ENCODE measurements around the gene THSD4.
"Not testable (repeated sequence)": the region's sequence is repeated elsewhere in the genome, so short reads cannot be mapped to it uniquely, and the experiment has no call there.

The THSD4 gene

DNA sequence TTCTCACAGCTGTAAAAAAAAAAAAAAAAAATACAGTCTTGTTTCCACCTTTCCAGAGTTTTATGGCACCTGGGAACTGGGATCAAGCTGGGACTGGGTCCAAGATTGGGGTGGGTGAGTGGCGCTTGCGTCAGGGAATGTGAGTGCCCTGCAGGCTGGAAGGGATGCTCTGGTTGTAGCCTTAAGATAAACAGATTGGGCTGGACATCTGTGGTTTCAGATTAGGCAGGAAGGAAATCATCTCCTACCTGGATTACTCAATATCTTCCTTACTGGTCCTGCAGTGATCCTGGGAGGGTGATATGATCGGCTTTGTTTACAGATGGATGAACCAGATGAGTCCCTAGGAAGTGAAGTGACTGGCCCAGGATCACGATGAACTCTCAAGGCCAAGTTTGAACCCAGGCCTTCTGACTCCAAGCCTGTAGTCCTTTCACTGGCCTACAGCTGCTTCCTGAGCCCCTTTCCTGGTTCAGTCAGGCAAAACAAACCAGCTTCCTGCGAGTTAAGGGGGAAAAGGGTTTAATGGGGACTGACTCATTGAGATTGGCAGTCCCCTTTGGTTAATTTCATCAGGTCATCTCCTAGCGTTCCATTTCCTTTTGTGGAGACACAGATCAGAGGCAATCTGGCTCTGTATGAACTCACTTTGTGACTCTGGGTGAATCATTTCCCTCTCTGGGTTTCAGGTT, 179.8 kb downstream of the THSD4 start:
- DNase-seq (ENCODE audit: low read depth): no peak

DNA sequence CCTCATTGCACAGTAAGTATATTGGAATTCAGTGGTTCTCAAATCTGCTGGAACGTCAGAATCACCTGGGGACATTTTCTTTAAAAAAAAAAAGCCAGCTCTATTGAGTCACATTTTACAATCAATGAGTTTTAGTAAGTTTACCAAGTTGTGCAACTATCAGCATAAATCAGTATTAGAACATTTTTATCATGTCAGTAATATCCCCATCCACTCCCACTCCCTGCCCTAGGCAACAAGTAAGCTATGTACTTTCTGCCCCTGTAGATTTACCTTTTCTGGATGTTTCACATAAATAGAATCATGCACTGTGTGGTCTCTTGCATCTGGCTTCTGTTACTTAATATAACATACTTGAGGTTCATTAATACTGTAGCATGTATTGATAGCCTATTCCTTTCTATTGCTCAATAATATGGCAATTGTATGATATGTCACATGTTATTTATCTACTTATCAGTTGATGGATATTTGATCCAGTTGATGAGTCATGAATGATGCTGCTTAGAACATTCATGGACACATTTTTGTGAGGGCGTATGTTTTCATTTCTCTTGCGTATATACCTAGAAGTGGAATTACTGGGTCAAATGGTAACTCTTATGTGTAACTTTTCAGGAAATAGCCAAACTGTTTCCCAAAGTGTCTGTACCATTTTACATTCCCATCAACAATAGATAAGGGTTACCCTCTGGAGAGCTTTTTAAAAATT, 180.5 kb downstream of the THSD4 start:
- no peak for DNase-seq (ENCODE audit: low read depth)

DNA sequence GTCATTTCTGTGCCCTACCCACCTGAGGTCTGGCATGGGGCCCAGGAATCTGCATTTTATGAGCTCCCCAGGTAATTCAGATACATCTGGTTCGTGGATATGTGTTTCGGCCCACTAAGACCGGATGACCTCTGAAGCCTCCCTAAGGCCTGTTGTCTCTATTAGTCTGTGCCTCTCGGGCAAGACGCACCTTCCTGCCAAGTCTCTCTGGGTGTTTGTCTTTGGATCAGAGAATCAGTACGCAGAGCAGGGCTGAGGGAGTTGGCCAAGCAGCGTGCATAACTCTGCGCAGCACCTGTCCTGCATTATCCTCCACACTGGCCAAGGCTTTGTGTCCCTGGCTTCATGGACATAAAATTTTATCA, 181.0 kb downstream of the THSD4 start:
- DNase-seq (ENCODE audit: low read depth): no peak

DNA sequence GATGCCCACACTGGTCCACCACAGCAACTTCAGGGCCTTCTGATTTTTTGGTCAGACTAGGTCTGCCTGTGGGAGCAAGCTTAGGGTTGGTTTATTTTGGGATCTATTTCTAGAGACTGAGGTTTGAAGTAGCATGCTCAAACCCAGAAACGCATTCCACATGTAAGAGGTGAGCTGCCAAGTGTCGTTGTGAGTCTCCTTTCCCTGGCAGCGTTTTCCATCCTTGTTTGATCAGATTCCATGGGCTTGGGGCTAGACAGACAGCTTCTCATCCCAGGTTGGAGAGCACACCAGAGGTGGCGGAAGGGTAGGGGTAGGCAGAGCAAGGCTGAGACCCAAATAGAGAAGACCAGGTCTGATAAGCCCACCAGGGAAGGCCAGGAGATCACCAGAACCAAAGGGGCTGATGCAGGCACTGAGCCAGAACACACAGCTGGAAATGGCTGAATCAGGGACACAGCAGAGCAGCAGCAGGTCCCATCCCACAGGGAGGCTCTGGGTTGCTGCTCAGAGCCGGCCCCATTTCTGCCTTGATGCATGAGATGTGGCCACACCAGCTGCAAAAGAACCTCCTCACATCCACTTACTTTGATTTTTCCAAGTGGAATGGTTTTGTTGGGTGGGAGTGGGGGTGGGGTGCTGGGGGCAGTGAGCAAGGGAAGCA, 186.8 kb downstream of the THSD4 start:
- no peak for DNase-seq (ENCODE audit: low read depth)

DNA sequence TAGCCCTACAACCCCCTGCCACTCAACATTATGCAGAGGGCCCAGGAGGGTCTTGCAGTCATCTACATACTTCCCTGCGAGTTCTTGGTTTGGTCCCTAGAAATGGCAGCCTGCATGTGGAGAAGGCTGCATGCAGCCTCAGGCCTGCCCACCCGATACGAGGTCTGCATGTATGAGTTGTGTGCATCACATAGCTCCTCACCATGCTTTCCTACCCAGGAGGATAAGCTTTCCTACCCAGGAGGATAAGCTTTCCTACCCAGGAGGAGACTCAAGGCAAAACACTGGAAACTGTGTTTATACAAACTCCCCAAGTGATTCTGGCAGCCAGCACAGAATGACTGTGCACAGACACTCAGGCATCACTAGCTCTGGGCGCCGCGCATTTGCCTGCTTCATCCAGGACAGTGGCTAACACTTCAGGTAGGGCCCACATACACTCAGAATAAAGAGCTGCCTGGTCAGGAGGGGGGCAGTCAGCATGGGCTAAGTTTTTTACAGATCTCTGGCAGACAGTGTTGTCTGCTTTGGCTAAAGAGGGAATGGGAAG, 187.7 kb downstream of the THSD4 start:
- no peak for DNase-seq (ENCODE audit: low read depth)

DNA sequence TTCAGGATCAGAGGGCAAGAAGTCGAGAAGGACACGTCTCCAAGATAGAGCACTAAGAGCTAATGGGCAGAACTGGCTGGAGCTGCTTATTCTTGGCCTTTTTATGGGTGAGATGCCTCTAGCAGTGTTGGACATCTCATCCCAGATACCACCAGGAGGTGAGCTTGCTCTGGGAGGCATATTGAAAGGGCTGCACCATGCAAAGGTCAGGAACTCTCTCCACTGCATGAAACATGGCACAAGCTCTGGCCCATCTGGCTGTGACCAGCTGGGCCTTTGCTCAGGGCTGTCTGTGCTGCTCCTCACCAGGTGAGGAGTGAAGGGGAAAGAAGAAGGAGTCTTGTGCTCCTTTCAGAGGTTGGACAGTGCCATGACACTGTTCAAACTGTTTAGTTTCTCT, 188.7 kb downstream of the THSD4 start:
- no peak for DNase-seq (ENCODE audit: low read depth)

DNA sequence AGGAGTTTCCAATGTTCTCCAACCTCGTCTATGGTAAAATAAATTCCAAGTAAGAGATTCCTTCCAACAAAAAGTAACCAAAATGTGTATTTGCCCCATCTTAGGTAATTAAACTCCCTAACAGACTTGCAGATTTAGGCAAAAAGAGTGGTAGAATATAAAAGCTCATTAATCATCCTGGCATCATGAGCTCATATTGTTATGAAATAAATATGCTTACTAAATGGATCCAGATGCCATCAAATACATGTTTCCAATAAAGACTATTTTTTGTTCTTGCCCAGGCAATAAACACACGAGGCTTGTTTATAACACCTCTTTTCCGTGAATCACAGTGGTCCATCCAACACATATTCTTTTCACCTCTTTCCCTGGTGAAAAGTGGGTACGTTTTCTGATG, 189.4 kb downstream of the THSD4 start:
- DNase-seq (ENCODE audit: low read depth): no peak

DNA sequence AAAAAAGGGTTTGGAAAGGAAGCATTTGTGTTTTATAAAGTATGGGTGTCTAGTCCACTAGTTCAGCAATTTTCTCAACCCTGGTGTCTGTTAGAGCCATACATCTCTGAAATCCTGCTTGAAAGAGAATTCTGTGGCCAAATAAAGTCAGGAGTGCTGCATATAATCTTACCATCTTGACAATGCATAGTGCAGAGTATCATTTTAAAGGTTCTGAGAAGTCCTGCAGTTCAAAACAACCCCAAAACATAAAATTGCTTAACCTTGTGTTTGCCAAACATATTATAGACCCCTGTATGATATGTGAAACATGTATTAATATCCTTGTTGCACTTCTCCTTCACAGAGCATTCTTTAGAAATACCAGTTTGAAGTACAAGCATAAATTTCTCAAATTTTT, 191.3 kb downstream of the THSD4 start:
- DNase-seq (ENCODE audit: low read depth): no peak

DNA sequence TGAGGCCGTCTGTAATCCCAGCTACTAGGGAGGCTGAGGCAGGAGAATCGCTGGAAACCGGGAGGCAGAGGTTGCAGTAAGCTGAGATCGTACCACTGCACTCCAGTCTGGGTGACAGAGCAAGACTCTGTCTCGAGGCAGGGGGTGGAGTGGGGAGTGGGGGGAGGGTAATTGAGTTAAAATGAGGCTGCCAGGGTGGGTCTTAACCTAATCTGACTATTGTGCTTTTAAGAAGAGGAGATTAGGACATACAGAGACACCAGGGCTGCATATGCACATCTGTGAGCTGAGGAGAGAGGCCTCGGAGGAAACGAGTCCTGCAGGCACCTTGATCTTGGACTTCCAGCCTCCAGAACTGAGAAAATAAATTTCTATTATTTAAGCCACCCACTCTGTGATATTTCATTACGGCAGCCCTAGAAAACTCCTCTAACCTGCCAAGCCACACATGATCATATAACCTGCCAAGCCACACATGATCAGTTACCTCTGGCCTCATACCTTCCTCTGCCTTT, 197.0 kb downstream of the THSD4 start:
- no peak for DNase-seq (ENCODE audit: low read depth)

DNA sequence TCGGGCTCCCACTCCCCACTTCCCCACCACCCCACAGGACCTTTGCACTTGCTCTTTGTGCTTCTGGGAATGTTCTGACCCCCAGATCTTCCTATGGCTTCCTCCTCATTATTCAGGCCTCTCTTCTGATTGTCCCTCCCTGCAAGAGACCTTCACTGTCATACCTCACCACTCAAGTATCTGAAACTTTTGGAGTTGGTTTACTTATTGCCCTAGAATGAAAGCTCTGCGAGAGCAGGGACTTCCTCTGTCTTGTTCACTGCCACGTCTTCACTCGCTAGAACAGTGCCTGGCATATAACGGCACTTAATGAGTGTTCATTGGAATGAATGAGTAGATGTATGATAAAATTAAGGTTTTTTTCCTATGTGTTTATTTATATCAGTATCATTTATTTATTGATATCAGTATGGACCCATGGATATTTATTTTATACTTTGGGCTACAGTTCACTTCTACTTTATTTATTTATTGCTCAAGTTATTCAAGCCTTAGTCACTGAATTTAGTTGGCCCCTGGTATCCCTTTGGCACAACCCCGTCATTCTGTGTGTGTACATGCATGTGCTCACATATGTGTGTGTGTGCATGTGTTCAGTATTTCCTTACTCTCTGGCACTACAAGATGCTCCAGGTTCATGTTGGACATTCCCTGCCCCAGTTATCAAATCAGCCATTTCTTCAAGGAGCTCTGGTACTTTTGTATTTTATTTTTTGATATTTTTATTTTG, 197.6 kb downstream of the THSD4 start:
- no peak for DNase-seq (ENCODE audit: low read depth)

DNA sequence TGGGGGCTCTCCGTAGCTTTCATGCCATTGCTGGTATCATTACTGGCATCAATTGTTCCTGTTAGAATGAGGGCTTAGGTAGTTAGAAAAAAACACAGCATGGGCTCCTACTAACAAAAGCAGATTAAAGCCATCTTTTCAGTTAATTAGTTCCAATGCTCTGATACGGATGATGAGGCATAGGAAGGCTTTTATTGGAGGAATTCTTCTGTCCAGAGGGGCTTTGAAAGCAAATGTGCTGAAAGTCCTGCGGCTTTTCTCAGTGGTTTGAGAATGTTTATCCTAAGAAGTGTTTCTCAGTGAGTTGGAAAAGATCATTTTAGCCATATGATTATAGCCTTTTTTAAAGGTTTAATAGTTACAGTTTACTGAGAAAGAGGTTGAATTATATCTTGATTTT, 198.5 kb downstream of the THSD4 start:
- no peak for DNase-seq (ENCODE audit: low read depth)

DNA sequence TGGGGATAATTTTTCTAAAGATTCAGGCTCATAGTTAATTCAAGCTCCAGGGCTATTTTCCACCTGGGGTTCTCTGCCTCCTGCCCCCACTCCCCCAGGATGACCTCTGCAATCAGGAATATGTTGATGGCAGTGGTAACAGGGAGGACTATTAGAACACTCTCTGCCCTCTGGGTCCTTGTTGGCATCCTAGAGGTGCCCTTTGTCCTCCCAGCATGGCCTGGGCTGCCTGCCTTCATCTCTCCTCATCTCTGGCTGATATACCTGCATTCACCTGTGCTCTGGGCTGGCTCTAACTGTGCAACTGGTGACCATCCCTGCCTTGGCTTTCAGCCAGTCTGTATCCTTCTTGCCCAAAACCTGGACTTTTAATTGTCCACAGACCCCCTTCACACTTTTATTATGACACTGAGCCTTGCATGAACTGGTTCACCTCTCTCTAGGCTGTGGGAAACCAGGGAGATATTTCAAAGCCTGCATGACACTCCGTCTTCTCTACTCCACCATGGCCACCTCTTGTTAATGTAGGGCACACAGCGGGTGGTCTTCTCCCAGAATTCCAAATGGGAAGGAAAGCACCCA, 199.8 kb downstream of the THSD4 start:
- no peak for DNase-seq (ENCODE audit: low read depth)

DNA sequence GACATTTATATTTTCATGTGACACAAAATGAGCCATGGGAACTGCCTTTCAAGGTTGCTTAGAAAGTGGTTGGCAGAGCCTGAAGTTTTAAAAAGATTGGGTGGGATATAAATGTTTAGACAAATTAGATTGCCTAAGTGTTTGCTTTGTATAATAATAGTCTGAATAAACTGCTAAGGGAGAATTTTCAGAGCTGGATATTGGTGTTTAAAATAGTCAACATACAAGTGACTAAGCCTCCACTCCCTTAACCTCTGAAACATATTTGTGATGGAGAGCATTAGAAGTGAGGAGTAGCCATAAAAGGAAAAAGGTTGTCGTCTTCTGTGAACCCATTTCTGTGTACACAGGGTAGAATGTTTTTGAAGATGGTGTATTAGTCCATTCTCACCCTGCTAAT, 201.6 kb downstream of the THSD4 start:
- no peak for DNase-seq (ENCODE audit: low read depth)

DNA sequence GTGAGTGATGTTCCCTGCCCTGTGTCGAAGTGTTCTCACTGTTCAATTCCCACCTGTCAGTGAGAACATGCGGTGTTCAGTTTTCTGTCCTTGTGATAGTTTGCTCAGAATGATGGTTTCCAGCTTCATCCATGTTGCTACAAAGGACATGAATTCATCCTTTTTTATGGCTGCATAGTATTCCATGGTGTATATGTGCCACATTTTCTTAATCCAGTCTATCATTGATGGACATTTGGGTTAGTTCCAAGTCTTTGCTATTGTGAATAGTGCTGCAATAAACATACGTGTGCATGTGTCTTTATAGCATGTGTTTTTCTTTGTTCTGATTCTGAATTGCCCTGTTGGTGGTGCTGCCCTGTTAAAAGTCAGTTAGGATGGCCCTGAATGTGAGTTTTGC, 204.2 kb downstream of the THSD4 start:
- DNase-seq (ENCODE audit: low read depth): not testable (repeated sequence)

DNA sequence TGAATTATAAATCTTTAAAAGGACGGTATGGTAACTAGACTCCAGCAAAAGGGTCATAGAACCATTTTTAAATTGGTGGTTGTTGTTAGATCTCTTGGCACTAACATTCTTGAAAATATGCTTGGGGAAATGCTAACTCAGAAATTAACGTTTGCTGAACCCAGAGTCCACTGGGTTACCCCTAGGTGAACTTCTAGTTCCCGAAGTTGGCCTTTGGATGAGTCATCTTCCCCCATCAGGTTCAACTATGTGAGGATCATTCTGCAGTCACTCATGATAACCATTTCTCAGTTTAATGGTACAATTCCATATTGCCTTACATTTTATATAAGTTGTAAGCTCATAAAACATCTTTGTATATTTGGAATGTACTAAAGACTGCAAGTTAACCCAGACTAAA, 204.7 kb downstream of the THSD4 start:
- DNase-seq (ENCODE audit: low read depth): no peak

DNA sequence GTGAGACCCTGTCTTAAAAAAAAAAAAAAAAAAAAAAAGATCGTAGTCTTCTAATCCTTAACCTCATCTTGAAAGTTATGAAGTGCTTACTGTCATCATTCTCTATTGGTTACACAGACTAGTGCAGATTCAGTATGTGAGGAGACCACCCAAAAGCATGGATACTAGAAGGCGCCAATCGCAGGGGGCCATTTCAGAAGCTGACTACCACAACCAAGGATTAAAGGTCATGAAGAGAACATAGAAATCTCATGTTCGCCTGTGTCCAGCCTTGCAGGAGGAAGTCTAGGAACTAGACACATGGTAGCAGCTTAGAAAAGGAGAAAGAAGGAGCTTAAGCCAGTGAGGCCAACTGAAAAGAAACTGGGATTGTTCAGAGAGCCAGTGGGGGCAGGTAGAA, 207.8 kb downstream of the THSD4 start:
- no peak for DNase-seq (ENCODE audit: low read depth)

DNA sequence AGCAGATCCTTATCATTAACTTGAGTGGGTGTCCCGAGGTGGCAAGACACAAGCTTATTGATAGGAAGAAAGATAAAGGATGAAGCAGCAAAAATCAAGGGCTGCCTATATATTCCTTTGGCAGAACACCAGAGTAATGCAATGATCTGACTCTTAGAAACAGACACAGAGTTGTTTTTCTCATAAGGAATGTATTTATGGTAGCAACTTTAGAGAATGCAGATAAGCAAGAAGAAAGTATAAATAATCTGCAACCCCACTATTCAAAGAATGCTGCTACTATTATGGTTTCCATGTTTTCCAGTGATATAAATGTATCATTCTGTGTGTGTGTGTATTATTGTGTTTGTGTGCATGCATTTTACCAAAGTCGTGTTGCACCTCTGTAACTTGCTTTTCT, 208.3 kb downstream of the THSD4 start:
- no peak for DNase-seq (ENCODE audit: low read depth)

DNA sequence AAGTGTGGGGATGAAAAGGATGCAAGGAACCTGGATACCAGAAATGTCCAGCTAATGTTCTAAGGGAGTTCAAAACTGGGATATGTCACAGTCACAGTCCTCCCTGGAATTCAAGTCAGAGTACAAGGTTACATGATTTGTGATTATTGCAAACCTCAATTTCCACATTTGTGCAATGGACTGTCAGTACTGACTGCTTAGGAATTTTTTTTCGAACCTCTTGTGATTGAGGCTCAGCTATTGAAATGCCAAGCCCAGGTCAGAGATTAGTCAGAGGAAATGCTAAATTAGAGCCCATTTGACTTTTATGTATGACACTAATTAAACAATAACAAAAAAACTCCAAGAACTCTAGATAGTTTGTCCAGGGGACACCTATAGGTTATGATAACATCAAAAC, 210.2 kb downstream of the THSD4 start:
- no peak for DNase-seq (ENCODE audit: low read depth)

DNA sequence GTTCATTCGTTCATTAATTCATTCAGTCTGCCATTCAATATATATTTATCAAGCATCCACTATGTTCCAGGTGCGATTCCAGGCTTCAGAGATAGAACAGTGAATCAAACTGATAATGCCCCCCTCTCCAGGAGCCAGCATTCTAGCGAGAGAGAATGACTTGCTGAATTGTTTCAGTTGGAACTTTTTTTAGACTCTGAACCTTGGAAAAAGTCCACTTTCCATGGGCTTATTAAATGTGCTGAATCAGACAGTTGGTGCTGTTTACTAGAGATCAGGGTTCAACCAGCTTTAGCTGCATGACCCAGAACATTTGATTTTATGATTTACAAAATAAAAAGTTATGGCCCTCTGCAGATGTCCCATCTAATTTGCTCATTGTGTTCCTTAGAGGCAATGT, 213.2 kb downstream of the THSD4 start:
- no peak for DNase-seq (ENCODE audit: low read depth)

DNA sequence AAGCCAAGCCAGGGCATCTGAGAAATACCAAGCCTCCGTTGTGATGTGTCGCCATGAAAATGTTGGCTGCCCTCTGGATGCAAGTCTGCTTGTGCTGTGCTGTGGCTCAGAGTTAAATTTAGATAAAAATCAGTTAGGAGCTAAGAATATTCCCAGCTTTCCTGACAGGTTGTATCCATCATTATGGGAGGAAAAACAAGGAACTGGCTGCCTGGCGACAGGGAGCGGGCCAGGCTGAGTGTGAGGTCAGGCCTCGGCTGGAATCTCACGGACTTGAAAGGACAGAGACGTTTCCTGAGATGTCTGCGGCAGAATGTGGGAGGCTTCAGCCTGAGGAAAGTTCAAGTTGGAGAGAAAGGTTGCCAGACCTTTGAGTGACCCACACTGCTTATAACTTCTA, 213.8 kb downstream of the THSD4 start:
- DNase-seq (ENCODE audit: low read depth): no peak

DNA sequence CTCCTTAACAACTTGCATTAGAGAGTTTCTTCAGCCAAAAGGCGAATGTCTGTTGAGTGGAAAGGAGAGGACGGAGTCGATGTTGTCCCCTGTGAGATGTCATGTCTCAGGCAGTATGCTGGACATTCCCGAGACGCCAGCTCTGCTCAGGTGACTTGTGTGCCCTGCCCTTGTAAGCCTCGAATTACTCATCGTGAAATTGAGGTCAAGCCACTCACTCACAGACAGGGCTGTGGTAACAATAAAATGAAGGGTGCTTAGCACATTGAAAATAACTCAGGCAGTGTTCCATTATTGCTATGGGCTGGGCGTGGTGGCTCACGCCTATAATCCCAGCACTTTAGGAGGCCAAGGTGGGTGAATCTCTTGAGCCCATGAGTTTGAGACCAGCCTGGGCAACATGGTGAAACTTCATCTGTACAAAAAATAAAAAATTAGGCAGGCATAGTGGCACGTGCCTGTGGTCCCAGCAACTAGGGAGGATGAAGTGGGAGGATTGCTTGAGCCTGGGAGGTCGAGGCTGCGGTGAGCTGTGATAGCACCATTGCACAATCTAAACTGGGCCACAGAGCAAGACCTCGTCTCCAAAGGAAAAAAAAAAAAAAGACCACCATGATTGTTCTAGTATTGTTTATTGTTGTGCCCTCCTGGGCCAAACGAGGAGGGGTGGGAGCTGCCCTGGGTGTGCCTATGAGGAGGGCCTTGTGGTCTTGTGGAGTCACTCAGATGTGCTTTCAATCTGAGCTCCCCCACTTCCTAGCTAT, 214.4 kb downstream of the THSD4 start:
- DNase-seq (ENCODE audit: low read depth): no peak
